ENCODE data around the gene MRGPRX2.

Gene MRGPRX2

DNA sequence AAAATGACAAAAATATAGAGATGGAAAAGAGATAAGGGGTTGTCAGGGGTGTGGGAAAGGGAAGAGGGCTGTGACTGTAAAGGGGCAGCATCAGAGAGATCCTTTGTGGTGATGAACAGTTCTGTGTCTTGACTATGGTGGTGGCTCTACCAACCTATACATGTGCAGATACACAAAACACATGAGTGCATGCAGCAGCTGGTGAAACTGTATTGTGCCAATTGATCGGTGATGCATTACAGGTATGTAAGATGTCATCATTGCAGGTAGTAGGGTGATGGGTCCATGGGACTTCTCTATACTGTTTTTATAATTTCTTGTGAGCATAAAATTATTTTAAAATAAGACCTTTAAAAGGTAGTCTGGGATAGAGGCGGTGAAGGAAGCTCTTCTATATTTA is 32.3 kb upstream of the MRGPRX2 start:
- Histone ChIP-seq H3K27me3 (peaks cover 63% of the 10 kb centered on the region), H3K9me3 (no peaks in the 10 kb centered on the region), H3K4me1 (ENCODE audit: control insufficient read depth in 1 of 2, insufficient read depth in 1 of 2, low read depth in 1 of 2, low read length in 1 of 2) (no peaks in the 10 kb centered on the region), H3K4me3 (ENCODE audit: low read depth in 1 of 2, low read length in 1 of 2) (no peak overlapping the region), H3K27ac (no peak overlapping the region), H3K36me3 (no peaks in the 10 kb centered on the region)
- no peak for TF ChIP-seq CTCF (IDR thresholded peaks at IDR 0.05)

- Histone ChIP-seq H3K27me3 (peaks cover 58% of the 10 kb centered on the region), H3K9me3 (no peaks in the 10 kb centered on the region), H3K27ac (no peak overlapping the region), H3K4me1 (ENCODE audit: control insufficient read depth in 1 of 2, insufficient read depth in 1 of 2, low read depth in 1 of 2, low read length in 1 of 2) (no peaks in the 10 kb centered on the region), H3K4me3 (ENCODE audit: low read depth in 1 of 2, low read length in 1 of 2) (no peak overlapping the region), H3K36me3 (no peaks in the 10 kb centered on the region)
- no peak for TF ChIP-seq CTCF (IDR thresholded peaks at IDR 0.05)
Measured at GRCh38 chr11:19092342-19092741, 31.8 kb upstream of the MRGPRX2 start.

DNA sequence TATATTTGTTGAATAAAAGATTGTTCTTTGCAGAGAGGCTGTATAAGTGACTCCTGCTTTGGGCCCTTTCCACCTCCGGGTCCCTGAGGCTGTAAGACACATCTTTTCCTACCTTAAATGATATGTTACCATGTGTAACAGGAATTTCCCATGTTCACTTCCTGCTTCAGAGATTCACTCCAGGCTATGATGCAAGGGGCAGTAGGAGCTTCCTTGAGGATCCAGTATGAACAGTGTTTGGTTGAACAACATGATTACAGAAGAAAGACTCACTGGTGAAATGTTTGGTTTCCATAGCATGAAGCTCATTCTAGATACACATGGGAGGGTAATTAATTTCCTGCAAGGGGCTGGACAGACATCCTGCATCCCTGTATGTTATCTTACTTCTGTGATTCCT is 30.8 kb upstream of the MRGPRX2 start:
- no peaks in the 10 kb centered on the region for H3K4me1 ChIP-seq (ENCODE audit: control insufficient read depth in 1 of 2, insufficient read depth in 1 of 2, low read depth in 1 of 2, low read length in 1 of 2)

GRCh38 chr11:19089421-19089820 is 28.9 kb upstream of the MRGPRX2 start:
- H3K4me1 ChIP-seq (ENCODE audit: control insufficient read depth in 1 of 2, insufficient read depth in 1 of 2, low read depth in 1 of 2, low read length in 1 of 2), result no peaks in the 10 kb centered on the region
- H3K36me3 ChIP-seq, result no peaks in the 10 kb centered on the region
- no peaks in the 10 kb centered on the region for H3K9me3 ChIP-seq
- peaks cover 28% of the 10 kb centered on the region for H3K27me3 ChIP-seq
- no peak for TF ChIP-seq CTCF (IDR thresholded peaks at IDR 0.05)
- no peak overlapping the region for H3K4me3 ChIP-seq (ENCODE audit: low read depth in 1 of 2, low read length in 1 of 2)
- H3K27ac ChIP-seq, result no peak overlapping the region

More for the DNA sequence above, 30.8 kb upstream of the MRGPRX2 start:
- Histone ChIP-seq H3K27ac (no peak overlapping the region), H3K4me3 (ENCODE audit: low read depth in 1 of 2, low read length in 1 of 2) (no peak overlapping the region), H3K9me3 (no peaks in the 10 kb centered on the region), H3K36me3 (no peaks in the 10 kb centered on the region), H3K27me3 (peaks cover 48% of the 10 kb centered on the region)
- TF ChIP-seq CTCF (IDR thresholded peaks at IDR 0.05), result no peak

GRCh38 chr11:19088791-19089190 is 28.3 kb upstream of the MRGPRX2 start:
- no peaks in the 10 kb centered on the region for H3K36me3 ChIP-seq
- H3K4me1 ChIP-seq (ENCODE audit: control insufficient read depth in 1 of 2, insufficient read depth in 1 of 2, low read depth in 1 of 2, low read length in 1 of 2), result no peaks in the 10 kb centered on the region
- no peak for TF ChIP-seq CTCF (IDR thresholded peaks at IDR 0.05)
- no peak overlapping the region for H3K27ac ChIP-seq
- H3K4me3 ChIP-seq (ENCODE audit: low read depth in 1 of 2, low read length in 1 of 2), result no peak overlapping the region
- H3K27me3 ChIP-seq, result peaks cover 22% of the 10 kb centered on the region
- no peaks in the 10 kb centered on the region for H3K9me3 ChIP-seq

GRCh38 chr11:19087658-19088057 is 27.1 kb upstream of the MRGPRX2 start:
- Histone ChIP-seq H3K36me3 (no peaks in the 10 kb centered on the region), H3K27ac (no peak overlapping the region), H3K4me3 (ENCODE audit: low read depth in 1 of 2, low read length in 1 of 2) (no peak overlapping the region), H3K27me3 (peaks cover 11% of the 10 kb centered on the region), H3K9me3 (no peaks in the 10 kb centered on the region), H3K4me1 (ENCODE audit: control insufficient read depth in 1 of 2, insufficient read depth in 1 of 2, low read depth in 1 of 2, low read length in 1 of 2) (no peaks in the 10 kb centered on the region)
- TF ChIP-seq CTCF (IDR thresholded peaks at IDR 0.05), result no peak
